Fibroblast of lung (primary cell): ENCODE measurements around the gene LAMA1. TPM values are rescaled to one million over a fixed set of nuclear protein-coding genes. Genes with fewer than 3 reads are reported as not detected.
"Not testable (repeated sequence)": the region's sequence is repeated elsewhere in the genome, so short reads cannot be mapped to it uniquely, and the experiment has no call there.

Experiments used
- DNase-seq, 2 donors: peaks; one replicate each; pipeline versions ENCODE4 v3.0.0 to v3.0.0-alpha.2; 2010; ENCODE audit warnings: low read depth in 2 of 2
- H2AFZ ChIP-seq: 2 replicates; pipeline ENCODE4 v1.5.1; 2012; ENCODE audit warnings: low read length, control low read depth, inconsistent platforms
- H3K27ac ChIP-seq: 2 replicates; pipeline ENCODE4 v1.5.1; 2011; ENCODE audit warnings: low read length, control low read depth; ENCODE audit not compliant: insufficient read depth
- H3K27me3 ChIP-seq: 2 replicates; pipeline ENCODE4 v1.5.1; 2011; ENCODE audit warnings: mild to moderate bottlenecking, low read length; ENCODE audit not compliant: control insufficient read depth, insufficient read depth
- H3K36me3 ChIP-seq: 2 replicates; pipeline ENCODE4 v1.5.1; 2011; ENCODE audit warnings: low read length; ENCODE audit not compliant: control insufficient read depth, insufficient read depth
- H3K4me1 ChIP-seq: 2 replicates; pipeline ENCODE4 v1.5.1; 2011; ENCODE audit warnings: low read length; ENCODE audit not compliant: control insufficient read depth, insufficient read depth; ENCODE audit errors: extremely low read depth
- H3K4me2 ChIP-seq: 2 replicates; pipeline ENCODE4 v1.5.1; 2011; ENCODE audit warnings: low read length, control low read depth; ENCODE audit not compliant: insufficient read depth; ENCODE audit errors: extremely low read depth
- H3K4me3 ChIP-seq, 4 experiments: fragments of 200-600 bp in 1 of 4; sonication (generic) in 1 of 4; replicated peaks in 1 of 4; 2 replicates each; pipeline ENCODE4 v1.5.1; 2011 to 2016; ENCODE audit warnings: low read length in 4 of 4, low read depth in 3 of 4, mild to moderate bottlenecking in 3 of 4, control low read depth in 2 of 4, inconsistent platforms in 1 of 4, mixed read lengths in 1 of 4; ENCODE audit not compliant: insufficient read depth in 1 of 4; ENCODE audit errors: control extremely low read depth in 1 of 4
- H3K79me2 ChIP-seq: 2 replicates; pipeline ENCODE4 v1.5.1; 2012; ENCODE audit warnings: mild to moderate bottlenecking, low read length, inconsistent platforms; ENCODE audit not compliant: control insufficient read depth, insufficient read depth
- H3K9ac ChIP-seq: 2 replicates; pipeline ENCODE4 v1.5.1; 2011; ENCODE audit warnings: mild to moderate bottlenecking, low read length, control low read depth; ENCODE audit not compliant: insufficient read depth
- H3K9me3 ChIP-seq: 2 replicates; pipeline ENCODE4 v1.5.1; 2012; ENCODE audit warnings: low read depth, low read length; ENCODE audit not compliant: control insufficient read depth, insufficient read depth
- H4K20me1 ChIP-seq: 2 replicates; pipeline ENCODE4 v1.5.1; 2011; ENCODE audit warnings: low read length; ENCODE audit not compliant: control insufficient read depth, insufficient read depth; ENCODE audit errors: extremely low read depth
- CTCF ChIP-seq, 2 donors: IDR thresholded peaks in 1 of 2; conservative IDR thresholded peaks in 1 of 2; 1 replicate in 1 of 2; 2 replicates in 1 of 2; pipeline ENCODE4 v1.5.1; 2011 to 2012; ENCODE audit warnings: low read length in 2 of 2, control low read depth in 1 of 2, inconsistent platforms in 1 of 2, low read depth in 1 of 2, mild to moderate bottlenecking in 1 of 2
- EZH2 ChIP-seq: IDR thresholded peaks from 2 replicates; pipeline ENCODE4 v1.5.1; 2012; ENCODE audit warnings: low read length, control low read depth, mild to moderate bottlenecking; ENCODE audit errors: missing control alignments
- polyA plus RNA-seq, 2 donors: library from polyadenylated mRNA; depleted of rRNA in 1 of 2; stranded (reverse) in 1 of 2; unstranded in 1 of 2; fragments of >200 nt; gene quantifications; 2 replicates each; pipeline ENCODE4 v1.2.1, GENCODE V29; 2011 to 2012; ENCODE audit warnings: missing spikeins in 1 of 2
- total RNA-seq: library from RNA; depleted of rRNA; stranded (reverse); fragments of >200 nt; gene quantifications from 2 replicates; pipeline ENCODE4 v1.2.1, GENCODE V29; 2014

The LAMA1 gene
- total and polyA plus RNA-seq, 2 donors (not counting 1 experiment from before 2014, with no cell fraction given) = 1.2 to 5.8 TPM

- H3K79me2 ChIP-seq = no peaks in the 10 kb centered on the region
- no peak overlapping the region for H3K4me2 ChIP-seq
- no peak overlapping the region for H3K4me3 ChIP-seq
- no peaks in the 10 kb centered on the region for H3K9me3 ChIP-seq
- no peaks in the 10 kb centered on the region for H4K20me1 ChIP-seq
- H3K4me1 ChIP-seq = no peaks in the 10 kb centered on the region
- H3K27me3 ChIP-seq = no peaks in the 10 kb centered on the region
- no peaks in the 10 kb centered on the region for H3K36me3 ChIP-seq
- no peak overlapping the region for H2AFZ ChIP-seq
- DNase-seq = no peak
- H3K27ac ChIP-seq = no peak overlapping the region
- no peak overlapping the region for H3K9ac ChIP-seq
- TF ChIP-seq CTCF (conservative IDR thresholded peaks at IDR 0.05 in 1 of 2, IDR thresholded peaks at IDR 0.05 in 1 of 2; ENCODE audit: low read depth in 1 of 2, low read length in 2 of 2) = no peak
- TF ChIP-seq EZH2 = no peak
Measured at GRCh38 chr18:6939972-6940371, 177.6 kb downstream of the LAMA1 start.

GRCh38 chr18:6938403-6938802 lies 179.2 kb downstream of the LAMA1 start:
- not testable (repeated sequence) for H3K4me3 ChIP-seq, H3K27ac ChIP-seq, H4K20me1 ChIP-seq, H3K79me2 ChIP-seq, H3K36me3 ChIP-seq, H3K4me1 ChIP-seq, H3K27me3 ChIP-seq, DNase-seq, H3K9ac ChIP-seq, H2AFZ ChIP-seq, H3K4me2 ChIP-seq, H3K9me3 ChIP-seq

GRCh38 chr18:6938003-6938402 lies 179.6 kb downstream of the LAMA1 start:
- Histone ChIP-seq H3K4me2 (no peak overlapping the region), H3K9ac (no peak overlapping the region), H3K27me3 (no peaks in the 10 kb centered on the region), H4K20me1 (no peaks in the 10 kb centered on the region), H3K4me3 (no peak overlapping the region), H3K4me1 (no peaks in the 10 kb centered on the region), H3K36me3 (no peaks in the 10 kb centered on the region), H2AFZ (no peak overlapping the region), H3K9me3 (no peaks in the 10 kb centered on the region), H3K27ac (no peak overlapping the region), H3K79me2 (no peaks in the 10 kb centered on the region)
- no peak for TF ChIP-seq EZH2
- TF ChIP-seq CTCF (conservative IDR thresholded peaks at IDR 0.05 in 1 of 2, IDR thresholded peaks at IDR 0.05 in 1 of 2; ENCODE audit: low read depth in 1 of 2, low read length in 2 of 2) = no peak
- DNase-seq = no peak
